HepG2 (cell line): Measurements from ENCODE around the gene CASD1. TPM values are rescaled to one million over a fixed set of nuclear protein-coding genes. Genes with fewer than 3 reads are reported as not detected.

Source experiments
- CEBPG ChIP-seq: IDR thresholded peaks from 2 replicates; pipeline ENCODE4 v1.6.1; 2016
- EHMT2 ChIP-seq: fragments of 200-600 bp; sonication (generic); IDR thresholded peaks from 2 replicates; pipeline ENCODE4 v1.7.0; 2017; ENCODE audit warnings: antibody characterized with exemption, low read depth, low read length, borderline replicate concordance
- EP300 ChIP-seq, 3 experiments: sonication (generic) in 1 of 3; formaldehyde crosslinking in 1 of 3; IDR thresholded peaks; 2 replicates each; pipeline versions ENCODE4 v1.5.1 to v1.6.1; 2011 to 2020; ENCODE audit warnings: low read depth in 2 of 3, low read length in 2 of 3, borderline replicate concordance in 1 of 3, improper control_type of control experiment in 1 of 3, mild to moderate bottlenecking in 1 of 3, missing genetic modification reagents in 1 of 3, moderate library complexity in 1 of 3
- FOXJ3 ChIP-seq: sonication (generic); formaldehyde crosslinking; IDR thresholded peaks from 2 replicates; pipeline ENCODE4 v1.4.0; 2020; ENCODE audit warnings: missing genetic modification reagents, mild to moderate bottlenecking, borderline replicate concordance
- FOXK1 ChIP-seq: sonication (generic); formaldehyde crosslinking; IDR thresholded peaks from 2 replicates; pipeline ENCODE4 v1.4.0; 2020; ENCODE audit warnings: low read depth, missing genetic modification reagents, borderline replicate concordance
- HDAC1 ChIP-seq: sonication (generic); formaldehyde crosslinking; IDR thresholded peaks from 2 replicates; pipeline ENCODE4 v1.5.1; 2020; ENCODE audit warnings: mild to moderate bottlenecking, missing genetic modification reagents
- PHF5A ChIP-seq: IDR thresholded peaks from one replicate; pipeline ENCODE4 v1.6.1; 2018; ENCODE audit warnings: low read depth, missing genetic modification reagents; ENCODE audit not compliant: unreplicated experiment
- PITX1 ChIP-seq: sonication (generic); formaldehyde crosslinking; IDR thresholded peaks from 2 replicates; pipeline ENCODE4 v1.5.1; 2020; ENCODE audit warnings: mild to moderate bottlenecking, missing genetic modification reagents
- PRMT3 ChIP-seq: sonication (generic); formaldehyde crosslinking; IDR thresholded peaks from 2 replicates; pipeline ENCODE4 v1.8.1; 2022; ENCODE audit warnings: low read depth, mild to moderate bottlenecking, moderate library complexity, missing genetic modification reagents, borderline replicate concordance
- RAD21 ChIP-seq: fragments of 450-650 bp; formaldehyde crosslinking; IDR thresholded peaks from 2 replicates; pipeline ENCODE4 v1.5.0; 2020; ENCODE audit warnings: mild to moderate bottlenecking
- RARA ChIP-seq: IDR thresholded peaks from 2 replicates; pipeline ENCODE4 v1.6.1; 2016; ENCODE audit warnings: missing genetic modification reagents, missing compliant biosample characterization
- RFX5 ChIP-seq: IDR thresholded peaks from 2 replicates; pipeline ENCODE4 v1.6.1; 2011; ENCODE audit warnings: low read depth, low read length, improper control_type of control experiment
- SRY ChIP-seq: sonication (generic); formaldehyde crosslinking; IDR thresholded peaks from 2 replicates; pipeline ENCODE4 v1.8.0; 2022; ENCODE audit warnings: mild to moderate bottlenecking, missing genetic modification reagents
- STAG1 ChIP-seq: sonication (generic); formaldehyde crosslinking; IDR thresholded peaks from 2 replicates; pipeline ENCODE4 v1.4.0; 2020; ENCODE audit warnings: missing genetic modification reagents
- TCF7 ChIP-seq: sonication (generic); IDR thresholded peaks from 2 replicates; pipeline ENCODE4 v1.6.1; 2016; ENCODE audit warnings: antibody characterized with exemption, low read depth
- TGIF2 ChIP-seq: IDR thresholded peaks from 2 replicates; pipeline ENCODE4 v1.6.1; 2016; ENCODE audit warnings: control low read depth, missing compliant biosample characterization
- ZNF484 ChIP-seq: sonication (generic); formaldehyde crosslinking; IDR thresholded peaks from 2 replicates; pipeline ENCODE4 v1.5.1; 2020; ENCODE audit warnings: mild to moderate bottlenecking, low read depth, missing genetic modification reagents, borderline replicate concordance
- ZNF747 ChIP-seq: sonication (generic); formaldehyde crosslinking; IDR thresholded peaks from 2 replicates; pipeline ENCODE4 v1.8.1; 2023; ENCODE audit warnings: missing genetic modification reagents, mild to moderate bottlenecking, borderline replicate concordance
- ZNF788 ChIP-seq: sonication (generic); formaldehyde crosslinking; IDR thresholded peaks from 2 replicates; pipeline ENCODE4 v1.5.0; 2020; ENCODE audit warnings: mild to moderate bottlenecking, missing genetic modification reagents, borderline replicate concordance
- ZNF850 ChIP-seq: sonication (generic); formaldehyde crosslinking; conservative IDR thresholded peaks from 2 replicates; pipeline ENCODE4 v1.9.0; 2021; ENCODE audit warnings: mild to moderate bottlenecking, missing genetic modification reagents
- polyA plus RNA-seq, 8 experiments: library from polyadenylated mRNA; depleted of rRNA in 3 of 8; stranded (reverse) in 7 of 8; unstranded in 1 of 8; fragments of >200 nt; fragmentation: Illumina TruSeq in 4 of 8; extraction: Trizol in 4 of 8; gene quantifications; 2 replicates each; pipeline versions ENCODE4 v1.2.1 to v1.2.3, GENCODE V29; 2011 to 2016; ENCODE audit warnings: low read depth in 4 of 8, missing spikeins in 1 of 8, mixed read lengths in 1 of 8; ENCODE audit not compliant: insufficient read depth in 1 of 8
- total RNA-seq, 5 experiments: library from RNA; depleted of rRNA; stranded (reverse); fragments of >200 nt; fragmentation: Illumina TruSeq; extraction: Trizol; gene quantifications; 2 replicates each; pipeline ENCODE4 v1.2.3, GENCODE V29; 2016; ENCODE audit warnings: low read depth in 1 of 5
- TF ChIP-seq, protein P1 (sequence below): sonication (generic); formaldehyde crosslinking; IDR thresholded peaks from 2 replicates; pipeline ENCODE4 v1.5.1; 2020; ENCODE audit warnings: mild to moderate bottlenecking, missing genetic modification reagents, borderline replicate concordance
- TF ChIP-seq, protein P2 (sequence below): IDR thresholded peaks from 2 replicates; pipeline ENCODE4 v1.4.0; 2020; ENCODE audit warnings: mild to moderate bottlenecking, missing genetic modification reagents
- TF ChIP-seq, protein P3 (sequence below): sonication (generic); formaldehyde crosslinking; IDR thresholded peaks from 2 replicates; pipeline ENCODE4 v1.4.0; 2020; ENCODE audit warnings: missing genetic modification reagents
- TF ChIP-seq, protein P4 (sequence below): conservative IDR thresholded peaks from 2 replicates; pipeline ENCODE4 v1.6.1; 2018; ENCODE audit warnings: missing genetic modification reagents

The CASD1 gene
- total and polyA plus RNA-seq, 2 of the 13 experiments (the other 11 are each of a cell fraction or from before 2014, with no cell fraction given) = 22.9 to 32.6 TPM

DNA sequence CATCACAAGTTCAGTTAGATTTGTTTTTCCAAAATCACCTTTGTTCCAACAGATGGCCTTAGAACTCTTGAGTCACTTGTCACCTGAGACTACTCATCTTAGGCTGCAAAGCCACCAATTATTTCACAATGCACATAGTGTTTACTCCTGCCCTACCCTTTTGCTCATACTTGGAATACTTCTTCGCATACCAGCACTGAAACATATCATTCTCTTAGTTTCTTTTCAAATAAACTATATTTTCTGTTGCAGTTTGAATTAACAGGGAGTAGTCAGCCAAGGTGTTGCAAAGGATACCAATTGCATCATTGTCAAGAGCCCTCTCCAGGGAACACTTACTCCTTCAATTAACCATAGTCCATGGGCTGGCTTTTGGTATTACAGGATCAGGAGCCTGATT, 71.0 kb downstream of the CASD1 start (continued):
- TF ChIP-seq EHMT2 (peak; percentile 74; the same call in 1 of the 2 replicates), EP300 (IDR thresholded peaks at IDR 0.05; ENCODE audit: low read depth in 2 of 2, low read length in 2 of 2) (peak; percentile 63 to 90; a peak in 3 of 4 replicates), EP300 (CRISPR knock-in tag; IDR thresholded peaks at IDR 0.05; ENCODE audit: borderline replicate concordance) (peak; percentile 91), SRY (no peak), RFX5 (peak; percentile 24; the same call in 1 of the 2 replicates), TGIF2 (CRISPR knock-in tag) (peak; percentile 43; the same call in 1 of the 2 replicates), STAG1 (CRISPR knock-in tag) (peak; percentile 26; the same call in 1 of the 2 replicates), ZNF747 (CRISPR knock-in tag) (no peak), FOXK1 (peak; percentile 76; the same call in 1 of the 2 replicates), PHF5A (CRISPR knock-in tag) (peak; percentile 18), ZNF788 (CRISPR knock-in tag) (no peak), ZNF850 (CRISPR knock-in tag) (no peak), TCF7 (peak; percentile 80), ZNF484 (CRISPR knock-in tag) (no peak), RAD21 (CRISPR knock-in tag) (0 out of 2 replicates have a peak, but pooled peaks have one; percentile 9), RARA (CRISPR knock-in tag) (peak; percentile 76), HDAC1 (CRISPR knock-in tag) (peak; percentile 37; the same call in 1 of the 2 replicates), FOXJ3 (CRISPR knock-in tag) (peak; percentile 95), CEBPG (CRISPR knock-in tag) (peak; percentile 95), PRMT3 (CRISPR knock-in tag) (no peak), PITX1 (CRISPR knock-in tag) (0 out of 2 replicates have a peak, but pooled peaks have one; percentile 47)
- TF ChIP-seq, protein P1, sequence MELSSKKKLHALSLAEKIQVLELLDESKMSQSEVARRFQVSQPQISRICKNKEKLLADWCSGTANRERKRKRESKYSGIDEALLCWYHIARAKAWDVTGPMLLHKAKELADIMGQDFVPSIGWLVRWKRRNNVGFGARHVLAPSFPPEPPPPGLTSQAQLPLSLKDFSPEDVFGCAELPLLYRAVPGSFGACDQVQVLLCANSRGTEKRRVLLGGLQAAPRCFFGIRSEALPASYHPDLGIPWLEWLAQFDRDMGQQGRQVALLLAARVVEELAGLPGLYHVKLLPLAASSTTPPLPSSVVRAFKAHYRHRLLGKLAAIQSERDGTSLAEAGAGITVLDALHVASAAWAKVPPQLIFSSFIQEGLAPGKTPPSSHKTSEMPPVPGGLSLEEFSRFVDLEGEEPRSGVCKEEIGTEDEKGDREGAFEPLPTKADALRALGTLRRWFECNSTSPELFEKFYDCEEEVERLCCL = no peak
- TF ChIP-seq, protein P2, sequence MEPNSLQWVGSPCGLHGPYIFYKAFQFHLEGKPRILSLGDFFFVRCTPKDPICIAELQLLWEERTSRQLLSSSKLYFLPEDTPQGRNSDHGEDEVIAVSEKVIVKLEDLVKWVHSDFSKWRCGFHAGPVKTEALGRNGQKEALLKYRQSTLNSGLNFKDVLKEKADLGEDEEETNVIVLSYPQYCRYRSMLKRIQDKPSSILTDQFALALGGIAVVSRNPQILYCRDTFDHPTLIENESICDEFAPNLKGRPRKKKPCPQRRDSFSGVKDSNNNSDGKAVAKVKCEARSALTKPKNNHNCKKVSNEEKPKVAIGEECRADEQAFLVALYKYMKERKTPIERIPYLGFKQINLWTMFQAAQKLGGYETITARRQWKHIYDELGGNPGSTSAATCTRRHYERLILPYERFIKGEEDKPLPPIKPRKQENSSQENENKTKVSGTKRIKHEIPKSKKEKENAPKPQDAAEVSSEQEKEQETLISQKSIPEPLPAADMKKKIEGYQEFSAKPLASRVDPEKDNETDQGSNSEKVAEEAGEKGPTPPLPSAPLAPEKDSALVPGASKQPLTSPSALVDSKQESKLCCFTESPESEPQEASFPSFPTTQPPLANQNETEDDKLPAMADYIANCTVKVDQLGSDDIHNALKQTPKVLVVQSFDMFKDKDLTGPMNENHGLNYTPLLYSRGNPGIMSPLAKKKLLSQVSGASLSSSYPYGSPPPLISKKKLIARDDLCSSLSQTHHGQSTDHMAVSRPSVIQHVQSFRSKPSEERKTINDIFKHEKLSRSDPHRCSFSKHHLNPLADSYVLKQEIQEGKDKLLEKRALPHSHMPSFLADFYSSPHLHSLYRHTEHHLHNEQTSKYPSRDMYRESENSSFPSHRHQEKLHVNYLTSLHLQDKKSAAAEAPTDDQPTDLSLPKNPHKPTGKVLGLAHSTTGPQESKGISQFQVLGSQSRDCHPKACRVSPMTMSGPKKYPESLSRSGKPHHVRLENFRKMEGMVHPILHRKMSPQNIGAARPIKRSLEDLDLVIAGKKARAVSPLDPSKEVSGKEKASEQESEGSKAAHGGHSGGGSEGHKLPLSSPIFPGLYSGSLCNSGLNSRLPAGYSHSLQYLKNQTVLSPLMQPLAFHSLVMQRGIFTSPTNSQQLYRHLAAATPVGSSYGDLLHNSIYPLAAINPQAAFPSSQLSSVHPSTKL (CRISPR knock-in tag) = peak; percentile 98
- TF ChIP-seq, protein P3, sequence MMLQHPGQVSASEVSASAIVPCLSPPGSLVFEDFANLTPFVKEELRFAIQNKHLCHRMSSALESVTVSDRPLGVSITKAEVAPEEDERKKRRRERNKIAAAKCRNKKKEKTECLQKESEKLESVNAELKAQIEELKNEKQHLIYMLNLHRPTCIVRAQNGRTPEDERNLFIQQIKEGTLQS (CRISPR knock-in tag) = peak; percentile 87
- TF ChIP-seq, protein P4, sequence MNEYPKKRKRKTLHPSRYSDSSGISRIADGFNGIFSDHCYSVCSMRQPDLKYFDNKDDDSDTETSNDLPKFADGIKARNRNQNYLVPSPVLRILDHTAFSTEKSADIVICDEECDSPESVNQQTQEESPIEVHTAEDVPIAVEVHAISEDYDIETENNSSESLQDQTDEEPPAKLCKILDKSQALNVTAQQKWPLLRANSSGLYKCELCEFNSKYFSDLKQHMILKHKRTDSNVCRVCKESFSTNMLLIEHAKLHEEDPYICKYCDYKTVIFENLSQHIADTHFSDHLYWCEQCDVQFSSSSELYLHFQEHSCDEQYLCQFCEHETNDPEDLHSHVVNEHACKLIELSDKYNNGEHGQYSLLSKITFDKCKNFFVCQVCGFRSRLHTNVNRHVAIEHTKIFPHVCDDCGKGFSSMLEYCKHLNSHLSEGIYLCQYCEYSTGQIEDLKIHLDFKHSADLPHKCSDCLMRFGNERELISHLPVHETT (CRISPR knock-in tag) = 0 out of 2 replicates have a peak, but pooled peaks have one; percentile 38
